ENCODE results near the gene PAEP. TPM values are rescaled to one million over a fixed set of nuclear protein-coding genes. Genes with fewer than 3 reads are reported as not detected.

The PAEP gene
- total and polyA plus RNA-seq, 9 donors: 0.41 to 8.8 (median 1.2) TPM; not detected in 2

DNA sequence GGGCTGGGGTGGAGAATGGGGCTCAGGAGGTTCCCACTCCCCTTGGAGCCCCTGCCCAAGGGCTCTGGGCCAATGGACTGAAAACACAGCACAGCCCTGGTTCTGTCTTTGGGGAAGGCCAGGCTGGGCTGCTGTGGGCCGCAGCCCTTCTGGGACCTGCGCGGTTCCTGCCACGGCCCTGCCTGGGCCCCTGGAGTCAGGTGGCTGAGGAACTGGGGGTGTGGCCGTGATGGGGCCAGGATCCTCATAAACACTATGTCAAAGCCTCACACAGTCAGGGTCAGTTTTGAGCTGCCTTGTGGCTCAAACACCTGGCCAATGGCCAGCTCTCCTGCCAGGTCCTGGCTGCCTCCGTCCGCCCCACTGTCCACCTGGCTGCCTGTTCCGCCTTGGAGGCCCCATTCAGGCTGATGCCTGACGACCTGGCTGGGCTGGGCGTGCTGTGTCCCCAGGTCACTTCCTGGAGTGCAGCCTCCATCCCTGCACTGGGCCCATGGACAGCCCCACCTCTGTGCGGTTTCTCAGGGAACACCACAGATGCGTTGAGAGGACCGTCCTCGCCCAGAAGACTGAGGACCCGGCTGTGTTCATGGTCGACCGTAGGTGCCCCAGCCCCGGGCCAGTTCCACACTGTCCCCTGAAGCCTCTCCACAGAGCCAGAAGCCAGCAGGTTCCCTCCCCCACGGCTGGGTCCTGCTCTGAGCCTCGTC is 27.5 kb downstream of the PAEP start:
- intact Hi-C loops (cut with DNase I): no loop called here
- WGBS, 3 donors: 79 to 84% (median 84%) methylated on average over 17 to 20 of the region's 20 CpGs
- H3K36me3 ChIP-seq: no peaks in the 10 kb centered on the region
- H3K9me3 ChIP-seq: no peaks in the 10 kb centered on the region
- no peaks in the 10 kb centered on the region for H3K27me3 ChIP-seq
- no peaks in the 10 kb centered on the region for H3K4me1 ChIP-seq (ENCODE audit: insufficient read depth)
- H3K27ac ChIP-seq: no peak overlapping the region
- DNase-seq: no peak
- TF ChIP-seq POLR2A (IDR thresholded peaks at IDR 0.05) (no peak), EP300 (IDR thresholded peaks at IDR 0.05) (no peak)
- TF ChIP-seq, protein P1, sequence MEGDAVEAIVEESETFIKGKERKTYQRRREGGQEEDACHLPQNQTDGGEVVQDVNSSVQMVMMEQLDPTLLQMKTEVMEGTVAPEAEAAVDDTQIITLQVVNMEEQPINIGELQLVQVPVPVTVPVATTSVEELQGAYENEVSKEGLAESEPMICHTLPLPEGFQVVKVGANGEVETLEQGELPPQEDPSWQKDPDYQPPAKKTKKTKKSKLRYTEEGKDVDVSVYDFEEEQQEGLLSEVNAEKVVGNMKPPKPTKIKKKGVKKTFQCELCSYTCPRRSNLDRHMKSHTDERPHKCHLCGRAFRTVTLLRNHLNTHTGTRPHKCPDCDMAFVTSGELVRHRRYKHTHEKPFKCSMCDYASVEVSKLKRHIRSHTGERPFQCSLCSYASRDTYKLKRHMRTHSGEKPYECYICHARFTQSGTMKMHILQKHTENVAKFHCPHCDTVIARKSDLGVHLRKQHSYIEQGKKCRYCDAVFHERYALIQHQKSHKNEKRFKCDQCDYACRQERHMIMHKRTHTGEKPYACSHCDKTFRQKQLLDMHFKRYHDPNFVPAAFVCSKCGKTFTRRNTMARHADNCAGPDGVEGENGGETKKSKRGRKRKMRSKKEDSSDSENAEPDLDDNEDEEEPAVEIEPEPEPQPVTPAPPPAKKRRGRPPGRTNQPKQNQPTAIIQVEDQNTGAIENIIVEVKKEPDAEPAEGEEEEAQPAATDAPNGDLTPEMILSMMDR (IDR thresholded peaks at IDR 0.05): no peak
- H3K4me3 ChIP-seq: no peak overlapping the region

DNA sequence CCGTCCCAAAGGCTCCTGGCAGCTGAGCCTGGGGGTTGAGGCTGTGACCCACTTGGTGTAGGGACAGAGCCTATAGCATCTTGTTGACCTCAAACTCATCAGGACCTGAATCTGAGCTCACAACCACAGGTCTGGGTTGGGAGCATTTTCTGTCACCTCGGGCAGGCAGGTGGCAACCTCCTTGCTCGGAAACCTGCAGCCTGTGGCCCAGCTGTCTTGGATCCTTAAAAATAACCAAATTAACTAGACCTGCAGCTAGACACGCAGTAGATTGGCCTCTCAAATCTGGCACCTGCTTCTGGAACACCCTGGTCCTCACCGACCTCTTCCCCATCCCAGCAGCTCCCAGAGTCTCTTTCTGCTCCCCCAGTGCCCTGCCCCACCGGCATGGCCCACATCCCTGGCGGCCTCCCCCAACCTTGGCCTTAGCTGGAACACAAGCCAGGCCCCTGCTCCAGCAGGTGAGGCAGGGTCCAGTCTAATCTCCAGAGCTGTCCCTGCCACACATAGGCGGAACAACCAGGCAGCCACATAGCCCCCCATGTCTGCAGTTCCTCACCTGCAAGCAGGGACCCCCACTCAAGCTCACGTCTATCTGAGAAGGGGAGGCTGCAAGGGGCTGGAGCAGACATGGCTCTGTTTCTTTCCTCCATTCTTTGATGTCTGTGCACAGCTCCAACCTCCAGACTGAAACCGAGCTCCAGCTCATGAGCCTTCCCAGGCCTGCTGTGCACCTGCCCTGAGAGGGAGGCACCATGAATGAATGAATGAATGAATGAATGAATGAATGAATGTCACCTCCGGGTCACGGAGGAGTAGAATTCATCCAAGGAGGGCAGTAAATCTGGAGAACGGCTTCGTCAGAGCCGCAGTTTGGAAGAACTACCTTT is 28.3 kb downstream of the PAEP start:
- H3K4me1 ChIP-seq (ENCODE audit: insufficient read depth): no peaks in the 10 kb centered on the region
- WGBS, 3 donors: 67 to 72% (median 69%) methylated on average over 15 of the region's 15 CpGs
- TF ChIP-seq, protein P1 (IDR thresholded peaks at IDR 0.05): no peak
- TF ChIP-seq EP300 (IDR thresholded peaks at IDR 0.05) (no peak), POLR2A (IDR thresholded peaks at IDR 0.05) (no peak)
- no peak for DNase-seq
- no peak overlapping the region for H3K4me3 ChIP-seq
- intact Hi-C loops (cut with DNase I): no loop called here
- H3K27me3 ChIP-seq: no peaks in the 10 kb centered on the region
- no peak overlapping the region for H3K27ac ChIP-seq
- no peaks in the 10 kb centered on the region for H3K9me3 ChIP-seq
- H3K36me3 ChIP-seq: no peaks in the 10 kb centered on the region

DNA sequence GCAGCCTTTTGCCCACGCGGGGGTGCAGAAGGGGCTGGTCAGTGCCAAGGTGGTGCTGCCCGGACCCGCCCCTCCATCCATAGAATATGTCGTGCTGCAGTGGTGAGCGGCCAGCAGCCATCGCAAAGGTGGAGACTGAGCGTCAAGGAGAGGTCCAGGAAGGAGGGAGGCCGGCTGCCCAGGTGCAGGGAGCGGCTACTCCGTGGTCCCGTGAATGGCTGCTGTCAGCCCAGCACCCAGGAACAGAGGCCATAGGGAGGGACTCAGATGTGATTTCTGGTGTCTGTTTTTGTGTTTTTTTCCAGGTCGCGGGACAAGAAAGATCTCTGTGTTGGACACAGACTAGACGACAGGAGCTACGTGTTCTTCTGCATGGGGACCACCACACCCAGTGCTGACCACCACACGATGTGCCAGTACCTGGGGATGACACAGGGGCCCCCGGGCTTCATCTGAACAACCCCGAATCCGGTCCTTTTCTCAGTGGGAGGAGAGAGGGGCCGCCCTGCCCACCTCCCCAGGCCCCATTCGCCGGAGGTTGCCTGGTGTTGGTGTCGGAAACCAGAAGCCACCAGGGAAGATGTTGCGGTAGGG is 29.0 kb downstream of the PAEP start:
- Histone ChIP-seq H3K9me3 (no peaks in the 10 kb centered on the region), H3K27ac (no peak overlapping the region), H3K4me1 (ENCODE audit: insufficient read depth) (no peaks in the 10 kb centered on the region), H3K4me3 (no peak overlapping the region), H3K36me3 (no peaks in the 10 kb centered on the region), H3K27me3 (no peaks in the 10 kb centered on the region)
- 74 to 82% (median 80%) methylated on average over 25 of the region's 25 CpGs for WGBS, 3 donors
- intact Hi-C loops (cut with DNase I): no loop called here
- DNase-seq: no peak
- TF ChIP-seq, protein P1 (IDR thresholded peaks at IDR 0.05): no peak
- TF ChIP-seq POLR2A (IDR thresholded peaks at IDR 0.05) (no peak), EP300 (IDR thresholded peaks at IDR 0.05) (no peak)

DNA sequence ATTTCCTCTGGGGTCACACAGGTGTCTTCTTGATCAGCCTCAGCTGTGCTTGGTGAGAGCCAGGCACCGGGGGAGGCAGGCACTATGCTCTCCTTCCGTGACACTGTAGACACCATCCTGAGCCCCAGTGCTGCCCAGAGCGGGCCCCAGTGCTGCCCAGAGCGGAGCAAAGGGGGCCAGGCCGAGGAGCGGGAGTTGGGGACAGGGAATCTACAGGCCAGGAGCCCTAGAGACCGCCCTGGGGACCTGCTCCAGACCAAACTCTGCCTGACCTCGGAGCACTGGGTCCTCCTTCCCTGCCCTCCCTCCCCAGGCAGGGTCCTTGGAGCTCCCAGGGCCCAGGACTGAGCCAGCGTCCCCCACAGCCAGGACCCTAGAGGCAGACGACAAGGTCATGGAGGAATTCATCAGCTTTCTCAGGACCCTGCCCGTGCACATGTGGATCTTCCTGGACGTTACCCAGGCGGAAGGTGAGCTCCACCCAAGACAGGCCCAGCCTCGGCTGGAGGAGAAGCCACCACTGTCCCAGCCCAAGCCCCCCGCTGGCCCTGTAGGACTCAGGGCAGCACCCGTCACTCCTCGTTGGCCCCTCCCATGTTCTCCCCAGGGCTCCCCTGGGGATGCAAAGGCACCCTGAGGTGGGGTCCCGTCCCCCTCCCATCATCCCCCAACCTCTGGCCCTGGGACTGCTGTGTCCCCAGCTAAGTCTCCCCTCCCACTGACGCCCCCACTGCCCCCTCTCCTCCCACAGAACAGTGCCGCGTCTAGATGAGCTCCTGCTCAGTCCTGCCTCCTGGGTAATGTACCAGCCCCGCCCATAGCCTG is 30.2 kb downstream of the PAEP start:
- Histone ChIP-seq H3K4me3 (no peak overlapping the region), H3K27ac (no peak overlapping the region), H3K36me3 (no peaks in the 10 kb centered on the region), H3K27me3 (no peaks in the 10 kb centered on the region), H3K4me1 (ENCODE audit: insufficient read depth) (no peaks in the 10 kb centered on the region), H3K9me3 (no peaks in the 10 kb centered on the region)
- no peak for DNase-seq
- intact Hi-C loops (cut with DNase I): no loop called here
- WGBS, 3 donors: 65 to 76% (median 73%) methylated on average over 21 to 22 of the region's 22 CpGs
- TF ChIP-seq, protein P1 (IDR thresholded peaks at IDR 0.05): no peak
- no peak for TF ChIP-seq POLR2A (IDR thresholded peaks at IDR 0.05)

Measured in ovary (tissue), 9 donors.